Activated T-cell treated with anti-CD3 and anti-CD28 coated beads, Interleukin-2, amount 50 U/mL, for 4 hours (primary cell): ENCODE data around the gene GRXCR1. TPM values are rescaled to one million over a fixed set of nuclear protein-coding genes. Genes with fewer than 3 reads are reported as not detected.

Experiments used
- ATAC-seq, 2 donors: fragments of 200-7000 bp; cut with Tn5 transposase; one replicate each; pipeline ENCODE4 v1.10.0; 2021
- DNase-seq: peaks from one replicate; pipeline ENCODE4 v3.0.0-alpha.2; 2020
- H3K27me3 Mint-ChIP-seq: one replicate; pipeline ENCODE4 v1.8.0; 2021; ENCODE audit warnings: low read depth, mixed read lengths
- H3K36me3 Mint-ChIP-seq: one replicate; pipeline ENCODE4 v1.8.0; 2022; ENCODE audit warnings: mixed read lengths; ENCODE audit not compliant: insufficient read depth
- H3K4me1 Mint-ChIP-seq: one replicate; pipeline ENCODE4 v1.8.0; 2021; ENCODE audit warnings: low read depth, mixed read lengths
- H3K4me3 Mint-ChIP-seq: one replicate; pipeline ENCODE4 v1.8.0; 2021; ENCODE audit warnings: mild to moderate bottlenecking, moderate library complexity, mixed read lengths
- H3K9me3 Mint-ChIP-seq: one replicate; pipeline ENCODE4 v1.8.0; 2021; ENCODE audit warnings: mixed read lengths
- total RNA-seq, 3 donors: library from RNA; stranded (reverse); gene quantifications; one replicate each; pipeline ENCODE4 v1.2.1, GENCODE V29; 2021

Gene GRXCR1
- total RNA-seq, 3 donors from 2014 or later, result not detected

GRCh38 chr4:42965326-42965725 lies 72.8 kb downstream of the GRXCR1 start:
- Mint-ChIP-seq H3K4me3 (no peak overlapping the region), H3K27me3 (peaks cover 2% of the 10 kb centered on the region), H3K4me1 (no peaks in the 10 kb centered on the region), H3K36me3 (no peaks in the 10 kb centered on the region), H3K9me3 (peaks cover 4% of the 10 kb centered on the region)
- DNase-seq, result no peak
- ATAC-seq, result no peak

- H3K4me3 Mint-ChIP-seq, result no peak overlapping the region
Measured at GRCh38 chr4:42985976-42986375, 93.5 kb downstream of the GRXCR1 start.

GRCh38 chr4:42995343-42995944 lies 102.9 kb downstream of the GRXCR1 start:
- Mint-ChIP-seq H3K9me3 (peaks cover 5% of the 10 kb centered on the region), H3K27me3 (no peaks in the 10 kb centered on the region), H3K4me3 (no peak overlapping the region), H3K4me1 (no peaks in the 10 kb centered on the region), H3K36me3 (no peaks in the 10 kb centered on the region)
- DNase-seq (no peak), ATAC-seq (no peak)

More at GRCh38 chr4:42985976-42986375, 93.5 kb downstream of the GRXCR1 start:
- Mint-ChIP-seq H3K9me3 (peaks cover 9% of the 10 kb centered on the region), H3K4me1 (no peaks in the 10 kb centered on the region), H3K27me3 (no peaks in the 10 kb centered on the region), H3K36me3 (peaks cover 2% of the 10 kb centered on the region)
- ATAC-seq, result no peak
- DNase-seq, result no peak

GRCh38 chr4:43008793-43009192 lies 116.3 kb downstream of the GRXCR1 start:
- ATAC-seq (no peak), DNase-seq (no peak)
- Mint-ChIP-seq H3K27me3 (no peaks in the 10 kb centered on the region), H3K36me3 (no peaks in the 10 kb centered on the region), H3K4me3 (no peak overlapping the region), H3K4me1 (no peaks in the 10 kb centered on the region), H3K9me3 (peaks cover 21% of the 10 kb centered on the region)

GRCh38 chr4:43014256-43014655 lies 121.7 kb downstream of the GRXCR1 start:
- H3K4me3 Mint-ChIP-seq, result no peak overlapping the region
- H3K4me1 Mint-ChIP-seq, result no peaks in the 10 kb centered on the region
- no peaks in the 10 kb centered on the region for H3K27me3 Mint-ChIP-seq
- no peaks in the 10 kb centered on the region for H3K36me3 Mint-ChIP-seq
- DNase-seq (no peak), ATAC-seq (no peak)
- peaks cover 5% of the 10 kb centered on the region for H3K9me3 Mint-ChIP-seq

GRCh38 chr4:43041632-43042031 lies 149.1 kb downstream of the GRXCR1 start:
- DNase-seq, result no peak
- Mint-ChIP-seq H3K4me3 (no peak overlapping the region), H3K36me3 (no peaks in the 10 kb centered on the region), H3K9me3 (no peaks in the 10 kb centered on the region), H3K27me3 (no peaks in the 10 kb centered on the region), H3K4me1 (no peaks in the 10 kb centered on the region)
- no peak for ATAC-seq

GRCh38 chr4:43047058-43047457 lies 154.5 kb downstream of the GRXCR1 start:
- no peak overlapping the region for H3K4me3 Mint-ChIP-seq
- ATAC-seq, result no peak
- H3K36me3 Mint-ChIP-seq, result no peaks in the 10 kb centered on the region
- no peaks in the 10 kb centered on the region for H3K9me3 Mint-ChIP-seq
- no peaks in the 10 kb centered on the region for H3K4me1 Mint-ChIP-seq
- no peak for DNase-seq
- H3K27me3 Mint-ChIP-seq, result no peaks in the 10 kb centered on the region

GRCh38 chr4:43048570-43048969 lies 156.1 kb downstream of the GRXCR1 start:
- no peaks in the 10 kb centered on the region for H3K36me3 Mint-ChIP-seq
- no peaks in the 10 kb centered on the region for H3K9me3 Mint-ChIP-seq
- H3K27me3 Mint-ChIP-seq, result no peaks in the 10 kb centered on the region

GRCh38 chr4:43049326-43049725 lies 156.8 kb downstream of the GRXCR1 start:
- H3K9me3 Mint-ChIP-seq, result no peaks in the 10 kb centered on the region

More at GRCh38 chr4:43048570-43048969, 156.1 kb downstream of the GRXCR1 start:
- DNase-seq (no peak), ATAC-seq (no peak)
- no peaks in the 10 kb centered on the region for H3K4me1 Mint-ChIP-seq
- H3K4me3 Mint-ChIP-seq, result no peak overlapping the region

GRCh38 chr4:43066415-43066814 lies 173.9 kb downstream of the GRXCR1 start:
- no peak overlapping the region for H3K4me3 Mint-ChIP-seq
- H3K27me3 Mint-ChIP-seq, result no peaks in the 10 kb centered on the region
- H3K4me1 Mint-ChIP-seq, result no peaks in the 10 kb centered on the region
- peaks cover 3% of the 10 kb centered on the region for H3K9me3 Mint-ChIP-seq
- no peaks in the 10 kb centered on the region for H3K36me3 Mint-ChIP-seq
- DNase-seq, result no peak
- no peak for ATAC-seq

More at GRCh38 chr4:43049326-43049725, 156.8 kb downstream of the GRXCR1 start:
- no peaks in the 10 kb centered on the region for H3K36me3 Mint-ChIP-seq
- ATAC-seq, result no peak
- no peak for DNase-seq
- H3K27me3 Mint-ChIP-seq, result no peaks in the 10 kb centered on the region
- no peaks in the 10 kb centered on the region for H3K4me1 Mint-ChIP-seq
- H3K4me3 Mint-ChIP-seq, result no peak overlapping the region

GRCh38 chr4:43071069-43071468 lies 178.6 kb downstream of the GRXCR1 start:
- Mint-ChIP-seq H3K27me3 (no peaks in the 10 kb centered on the region), H3K36me3 (no peaks in the 10 kb centered on the region), H3K4me1 (no peaks in the 10 kb centered on the region), H3K4me3 (no peak overlapping the region), H3K9me3 (peaks cover 11% of the 10 kb centered on the region)
- ATAC-seq (no peak), DNase-seq (no peak)

Other genes with a start within 250 kb of the GRXCR1 start
- 10 to 100 TPM in 2 of 3 donors, 1 to 10 TPM in 1; 8.1 to 14.8 (median 11.4) TPM for gene ATP8A1, start 235.6 kb upstream of the GRXCR1 start, total RNA-seq